ENCODE data around the gene BRMS1L. TPM values are rescaled to one million over a fixed set of nuclear protein-coding genes. Genes with fewer than 3 reads are reported as not detected.

Gene BRMS1L
- polyA plus RNA-seq, 1 donor (not counting 4 experiments of a cell fraction or from before 2014, with no cell fraction given), result 12.0 TPM

GRCh38 chr14:35853225-35853624 is 27.1 kb downstream of the BRMS1L start:
- no peak for DNase-seq (ENCODE audit: low read depth, low spot score)
- no peaks in the 10 kb centered on the region for H3K79me2 ChIP-seq (ENCODE audit: control insufficient read depth, insufficient read depth, low read length)
- no peaks in the 10 kb centered on the region for H4K20me1 ChIP-seq (ENCODE audit: control insufficient read depth, extremely low read depth, insufficient read depth, low read length)
- dilution Hi-C loops (cut with MboI; ENCODE audit: extremely low pct_ligation_motif_present, low sequenced_read_pairs), result no loop called here
- H3K4me2 ChIP-seq (ENCODE audit: control insufficient read depth, extremely low read depth, insufficient read depth, low read depth, low read length), result no peak overlapping the region
- no peak overlapping the region for H2AFZ ChIP-seq (ENCODE audit: control insufficient read depth, low read length)
- H3K9me3 ChIP-seq (ENCODE audit: control insufficient read depth, low read depth, low read length), result no peaks in the 10 kb centered on the region
- no peaks in the 10 kb centered on the region for H3K36me3 ChIP-seq (ENCODE audit: control insufficient read depth in 2 of 2, extremely low read depth in 1 of 2, insufficient read depth in 2 of 2, low read length in 2 of 2)
- H3K9me1 ChIP-seq (ENCODE audit: control insufficient read depth, extremely low read depth, insufficient read depth, low read length), result no peaks in the 10 kb centered on the region
- peaks cover 2% of the 10 kb centered on the region for H3K4me1 ChIP-seq (ENCODE audit: control insufficient read depth, extremely low read depth, insufficient read depth, low read length)
- TF ChIP-seq EZH2 (IDR thresholded peaks at IDR 0.05; ENCODE audit: low read length) (no peak), CTCF (optimal IDR thresholded peaks at IDR 0.05 in 1 of 3, IDR thresholded peaks at IDR 0.05 in 1 of 3, conservative IDR thresholded peaks at IDR 0.05 in 1 of 3; ENCODE audit: extremely low read depth in 1 of 3, insufficient read depth in 2 of 3, low read length in 3 of 3) (no peak)
- no peak overlapping the region for H3K4me3 ChIP-seq (ENCODE audit: control insufficient read depth in 2 of 3, extremely low read depth in 1 of 3, insufficient read depth in 2 of 3, low read depth in 1 of 3, low read length in 3 of 3)
- no peak overlapping the region for H3K27ac ChIP-seq (ENCODE audit: control insufficient read depth, insufficient read depth, low read length)
- no peak for FAIRE-seq
- H3K9ac ChIP-seq (ENCODE audit: control insufficient read depth, extremely low read depth, insufficient read depth, low read length), result no peak overlapping the region
- no peaks in the 10 kb centered on the region for H3K27me3 ChIP-seq (ENCODE audit: control insufficient read depth, extremely low read depth, insufficient read depth, low read length)

GRCh38 chr14:35854696-35855270 is 28.6 kb downstream of the BRMS1L start:
- Histone ChIP-seq H3K9ac (ENCODE audit: control insufficient read depth, extremely low read depth, insufficient read depth, low read length) (no peak overlapping the region), H3K4me2 (ENCODE audit: control insufficient read depth, extremely low read depth, insufficient read depth, low read depth, low read length) (no peak overlapping the region), H2AFZ (ENCODE audit: control insufficient read depth, low read length) (no peak overlapping the region), H3K9me1 (ENCODE audit: control insufficient read depth, extremely low read depth, insufficient read depth, low read length) (no peaks in the 10 kb centered on the region), H3K27ac (ENCODE audit: control insufficient read depth, insufficient read depth, low read length) (no peak overlapping the region), H3K27me3 (ENCODE audit: control insufficient read depth, extremely low read depth, insufficient read depth, low read length) (no peaks in the 10 kb centered on the region), H4K20me1 (ENCODE audit: control insufficient read depth, extremely low read depth, insufficient read depth, low read length) (no peaks in the 10 kb centered on the region), H3K4me1 (ENCODE audit: control insufficient read depth, extremely low read depth, insufficient read depth, low read length) (peaks cover 11% of the 10 kb centered on the region), H3K4me3 (ENCODE audit: control insufficient read depth in 2 of 3, extremely low read depth in 1 of 3, insufficient read depth in 2 of 3, low read depth in 1 of 3, low read length in 3 of 3) (no peak overlapping the region), H3K9me3 (ENCODE audit: control insufficient read depth, low read depth, low read length) (no peaks in the 10 kb centered on the region), H3K79me2 (ENCODE audit: control insufficient read depth, insufficient read depth, low read length) (no peaks in the 10 kb centered on the region), H3K36me3 (ENCODE audit: control insufficient read depth in 2 of 2, extremely low read depth in 1 of 2, insufficient read depth in 2 of 2, low read length in 2 of 2) (no peaks in the 10 kb centered on the region)
- no peak for DNase-seq (ENCODE audit: low read depth, low spot score)
- TF ChIP-seq EZH2 (IDR thresholded peaks at IDR 0.05; ENCODE audit: low read length) (no peak), CTCF (optimal IDR thresholded peaks at IDR 0.05 in 1 of 3, IDR thresholded peaks at IDR 0.05 in 1 of 3, conservative IDR thresholded peaks at IDR 0.05 in 1 of 3; ENCODE audit: extremely low read depth in 1 of 3, insufficient read depth in 2 of 3, low read length in 3 of 3) (no peak)
- FAIRE-seq, result no peak
- dilution Hi-C loops (cut with MboI; ENCODE audit: extremely low pct_ligation_motif_present, low sequenced_read_pairs), result no loop called here
